Smooth muscle cell of the brain vasculature (primary cell): Measurements from ENCODE around the gene TMEM221.

Experiments used
- DNase-seq: peaks from one replicate; pipeline ENCODE4 v3.0.0-alpha.2; 2012; ENCODE audit warnings: low read depth, low spot score

Gene TMEM221

DNA sequence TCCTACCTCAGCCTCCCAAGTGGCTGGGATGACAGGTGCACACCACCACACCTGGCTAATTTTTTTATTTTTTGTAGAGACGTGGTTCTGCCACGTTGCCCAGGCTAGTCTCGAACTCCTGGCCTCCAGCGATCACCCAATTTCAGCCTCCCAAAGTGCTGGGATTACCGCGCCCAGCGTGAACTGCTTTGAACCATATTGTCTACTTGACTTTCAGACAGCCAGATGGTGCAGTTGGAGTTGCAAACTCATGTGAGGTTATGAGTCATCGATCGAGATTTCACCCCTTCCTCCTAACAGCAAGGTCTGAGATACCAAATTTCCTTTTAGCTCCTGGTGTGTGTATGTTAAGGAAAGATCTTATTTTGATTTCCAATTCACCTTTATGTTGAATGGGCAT lies 24.6 kb upstream of the TMEM221 start:
- no peak for DNase-seq

- DNase-seq = no peak
These were observed 23.1 kb upstream of the TMEM221 start for GRCh38 chr19:17471410-17472125.

GRCh38 chr19:17470068-17470841 lies 21.8 kb upstream of the TMEM221 start, which contains the start of gene SLC27A1:
SLC27A1 (plus strand) TSS chr19:17470524; CDS start chr19:17470541, 17 bp downstream.
- DNase-seq = peak; percentile 99

DNA sequence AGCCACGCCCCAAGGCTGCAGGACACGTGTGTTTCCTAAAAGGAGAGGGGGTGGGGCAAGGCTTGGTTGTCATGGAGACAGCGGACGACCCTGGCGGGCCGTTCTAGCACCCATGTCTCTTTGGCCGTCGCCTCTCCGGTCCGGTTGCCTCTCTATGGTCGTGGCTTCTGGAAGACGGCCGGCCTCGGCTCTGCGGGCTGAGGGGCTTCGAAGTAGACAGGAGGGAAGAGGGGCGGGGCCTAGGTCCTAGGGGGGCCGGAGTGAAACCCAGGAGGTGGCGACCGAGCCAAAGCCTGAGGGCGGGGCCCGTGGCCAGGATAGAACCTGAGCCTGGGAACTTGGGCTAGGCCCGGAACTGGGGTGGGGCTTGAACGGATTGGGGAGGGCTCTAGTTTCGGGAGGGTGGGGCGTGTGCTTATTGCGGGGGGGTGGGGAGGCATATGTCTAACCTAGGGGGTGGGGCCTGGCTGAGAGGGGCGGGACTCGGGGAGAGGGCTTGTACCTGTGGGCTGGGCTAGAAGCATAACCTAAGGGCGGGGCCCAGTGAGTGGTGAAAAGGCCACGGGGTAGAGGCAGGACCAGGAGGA lies 21.1 kb upstream of the TMEM221 start:
- DNase-seq = peak; percentile 75

- no peak for DNase-seq
These were observed 20.6 kb upstream of the TMEM221 start for GRCh38 chr19:17469092-17469480.

GRCh38 chr19:17468302-17469091 lies 20.0 kb upstream of the TMEM221 start:
- DNase-seq = no peak

- DNase-seq = no peak
These were observed 19.2 kb upstream of the TMEM221 start for GRCh38 chr19:17467471-17468301.

GRCh38 chr19:17466487-17466850 lies 18.0 kb upstream of the TMEM221 start:
- no peak for DNase-seq

- DNase-seq = no peak
These were observed 12.1 kb upstream of the TMEM221 start, which contains the start of gene NXNL1 for GRCh38 chr19:17460372-17461230. NXNL1 (minus strand) TSS chr19:17460926; CDS start chr19:17460869, 57 bp downstream.

- DNase-seq = no peak
These were observed 10.5 kb upstream of the TMEM221 start for GRCh38 chr19:17458970-17459369.

DNA sequence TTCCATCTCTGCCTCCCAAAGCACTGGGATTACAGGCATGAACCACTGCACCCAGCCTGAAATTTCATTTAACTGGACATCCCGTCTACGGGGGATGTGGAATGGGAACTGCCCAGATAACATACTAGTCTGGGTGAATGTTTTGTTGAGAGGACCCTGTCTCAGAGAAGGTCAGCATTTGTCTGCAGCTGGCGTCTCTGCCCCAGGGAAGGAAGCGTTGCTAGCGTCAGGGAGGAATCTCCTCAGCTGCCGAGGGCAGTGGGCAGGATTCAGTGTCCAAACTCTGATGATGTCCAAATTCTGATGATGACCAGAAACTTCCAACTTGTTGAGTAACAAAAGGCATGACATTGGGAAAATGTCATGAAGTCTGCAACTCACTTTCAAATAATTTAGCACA lies 9.1 kb upstream of the TMEM221 start:
- DNase-seq = no peak

DNA sequence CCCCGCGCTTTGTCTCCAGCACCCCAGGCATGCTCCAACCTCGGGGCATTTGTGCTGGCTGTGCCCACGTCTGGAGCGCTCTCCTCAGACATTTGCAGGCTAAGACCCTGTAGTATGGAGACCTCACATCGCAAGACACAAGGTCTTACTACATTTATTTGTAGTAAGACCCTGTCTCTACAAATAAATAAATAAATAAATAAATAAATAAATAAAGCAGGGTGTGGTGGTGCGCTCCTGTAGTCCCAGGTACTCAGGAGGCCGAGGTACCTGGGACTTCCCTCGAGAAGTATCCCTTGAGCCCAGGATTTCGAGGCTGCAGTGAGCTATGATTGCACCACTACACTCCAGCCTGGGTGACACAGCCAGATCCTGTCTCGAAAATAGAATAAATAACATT lies 7.7 kb upstream of the TMEM221 start:
- no peak for DNase-seq

DNA sequence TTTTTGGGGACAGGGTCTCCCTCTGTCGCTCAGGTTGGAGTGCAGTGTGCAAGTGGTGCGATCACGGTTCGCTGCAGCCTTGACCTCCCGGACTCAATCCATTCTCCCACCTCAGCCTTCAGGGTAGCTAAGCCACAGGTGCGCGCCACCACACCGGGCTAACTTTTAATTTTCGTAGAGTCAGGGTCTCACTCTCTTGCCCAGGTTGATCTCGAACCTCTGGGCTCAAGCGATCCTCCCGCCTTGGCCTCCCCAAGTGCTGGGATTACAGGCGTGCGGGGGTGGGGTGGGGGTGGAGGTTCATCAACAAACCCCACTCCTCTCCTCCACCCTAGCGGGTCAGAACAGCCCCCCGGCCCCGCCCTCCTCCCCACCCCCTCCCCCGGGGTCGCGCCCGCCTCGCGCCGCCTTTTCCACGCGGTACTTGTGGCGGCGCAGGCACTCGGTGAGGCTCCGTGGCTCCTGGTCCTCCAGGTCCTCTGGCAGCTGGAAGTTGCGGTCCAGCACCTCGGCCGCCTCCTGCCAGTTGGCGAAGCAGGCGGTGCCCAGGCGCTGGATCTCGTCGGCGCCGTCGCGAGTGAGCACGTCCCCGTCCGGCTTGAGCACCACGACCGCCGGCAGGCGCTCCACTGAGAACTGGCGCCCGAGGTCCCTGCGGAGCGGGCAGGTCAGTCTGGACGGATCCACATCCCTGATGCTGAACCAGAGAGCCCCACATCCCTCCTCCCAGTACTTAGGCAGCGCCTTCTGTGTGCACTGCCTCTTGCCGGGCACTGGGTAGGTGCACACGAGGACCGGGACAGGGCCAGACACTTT lies 7.0 kb upstream of the TMEM221 start:
- DNase-seq = no peak

DNA sequence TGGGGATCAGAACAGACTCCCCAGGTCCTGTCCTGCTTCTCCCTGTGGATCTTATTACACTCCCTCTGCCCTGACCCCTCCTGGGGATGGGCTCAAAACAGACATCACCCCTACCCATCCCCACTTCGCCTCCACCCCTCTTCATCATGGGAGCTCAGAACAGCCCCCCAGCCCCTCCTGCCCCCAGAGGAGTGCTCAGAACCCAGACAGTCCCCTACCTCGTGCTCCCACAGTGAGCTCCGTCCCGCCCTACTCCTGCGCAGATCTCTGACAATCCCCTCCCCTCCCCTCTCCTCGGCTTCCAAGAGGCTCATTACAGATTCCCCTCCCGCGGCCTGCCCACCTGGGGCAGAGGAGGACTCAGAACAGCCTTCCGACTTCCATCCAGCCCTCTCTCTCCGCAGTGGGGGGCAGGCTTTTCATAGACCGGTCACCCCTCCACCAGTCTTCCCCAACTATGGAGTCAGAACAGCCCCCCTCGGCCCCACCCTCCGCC lies 6.2 kb upstream of the TMEM221 start:
- no peak for DNase-seq

DNA sequence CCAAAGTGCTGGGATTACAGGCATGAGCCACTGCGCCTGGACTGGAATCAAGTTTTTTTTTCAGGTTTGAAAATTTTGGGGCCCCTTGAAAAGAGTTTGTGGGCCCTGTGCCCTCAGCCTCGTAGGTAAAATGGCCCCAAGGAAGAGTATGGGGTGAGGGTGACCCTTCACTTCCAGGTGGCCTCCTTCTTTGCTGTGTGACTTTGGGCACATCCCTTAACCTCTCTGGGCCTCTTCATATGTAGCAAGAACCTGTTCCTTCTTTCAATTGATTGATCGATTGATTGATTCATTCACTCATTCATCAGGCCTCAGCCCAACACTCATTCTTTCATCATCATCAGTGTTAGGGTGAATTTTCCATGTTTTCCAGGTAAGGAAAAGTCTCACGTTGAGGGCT lies 3.4 kb upstream of the TMEM221 start:
- no peak for DNase-seq

- DNase-seq = no peak
These were observed 2.0 kb upstream of the TMEM221 start for GRCh38 chr19:17450264-17451075.

- DNase-seq = no peak
These were observed 751 bp downstream of the TMEM221 start for GRCh38 chr19:17447704-17448130.
